GM18907 (cell line): Measurements from ENCODE around the gene CHD5.
"Not testable (repeated sequence)": the region's sequence is repeated elsewhere in the genome, so short reads cannot be mapped to it uniquely, and the experiment has no call there.

Source experiments
- ATAC-seq: cut with Tn5 transposase; IDR thresholded peaks from one replicate; pipeline ENCODE4 v1.9.1; 2021; ENCODE audit warnings: mild to moderate bottlenecking, moderate library complexity; ENCODE audit not compliant: unreplicated experiment

CHD5 gene

DNA sequence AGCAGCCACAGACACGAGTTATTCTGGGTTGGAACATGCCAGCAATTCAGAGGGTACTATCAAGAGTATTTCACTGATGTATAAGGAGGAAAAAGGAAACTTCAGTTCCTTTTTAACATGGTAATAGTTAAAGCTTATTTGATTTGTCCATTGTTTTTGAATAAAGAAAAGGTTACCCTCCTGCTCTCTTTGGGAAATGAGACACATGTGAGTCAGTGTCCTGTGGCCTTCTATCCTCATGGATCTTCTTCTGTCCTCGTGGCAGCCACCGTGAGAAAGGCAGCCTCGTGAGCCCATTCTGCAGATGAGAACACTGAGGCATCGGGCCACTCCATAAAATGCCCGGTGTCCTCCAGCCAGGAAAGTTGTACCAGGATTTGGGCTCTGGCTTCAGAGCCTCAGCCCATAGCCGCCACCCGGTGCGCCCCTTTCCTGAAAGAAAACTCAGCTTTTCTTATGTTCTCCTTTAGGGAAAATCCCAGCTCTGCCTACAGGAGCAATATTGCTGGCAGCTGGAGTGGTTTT is 109.6 kb downstream of the CHD5 start:
- ATAC-seq = no peak

DNA sequence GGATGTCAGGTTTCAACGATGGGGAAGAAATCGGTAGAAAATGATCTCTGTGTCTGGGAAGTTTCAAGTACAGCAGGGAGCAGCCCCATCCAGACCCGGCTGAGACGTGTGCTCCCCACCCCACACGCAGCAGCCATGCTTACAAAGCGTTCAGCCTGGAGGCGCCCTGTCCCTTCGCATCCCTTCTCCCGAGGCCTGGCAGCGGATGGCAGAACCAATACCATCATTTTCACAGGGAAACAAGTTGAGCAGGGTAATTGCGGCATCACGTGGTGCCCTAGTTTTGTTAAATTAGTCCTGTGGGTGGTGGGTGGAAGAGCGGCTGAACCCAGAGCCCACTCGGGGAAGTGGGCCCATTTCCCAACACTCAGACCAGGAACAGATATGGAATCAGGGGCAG is 110.5 kb downstream of the CHD5 start:
- ATAC-seq = no peak

DNA sequence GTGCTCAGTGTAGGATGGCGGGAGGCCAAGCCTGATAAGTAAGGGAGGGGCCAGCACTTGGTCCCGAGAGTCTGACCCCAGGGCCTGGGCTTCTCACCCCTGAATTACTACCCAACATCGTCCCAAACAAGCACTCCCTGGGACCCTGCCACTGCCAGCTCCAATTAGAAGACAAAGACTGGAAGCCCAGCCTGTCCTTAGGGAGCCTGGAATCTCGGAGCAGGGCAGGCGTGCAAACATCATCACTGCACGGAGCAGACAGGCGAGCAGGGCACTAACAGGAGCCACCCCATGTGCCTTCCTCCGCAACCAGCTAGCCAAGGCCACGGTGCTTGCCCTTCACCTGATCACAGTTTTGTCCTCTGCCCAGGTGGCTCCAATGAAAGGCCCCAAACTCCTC is 111.2 kb downstream of the CHD5 start:
- ATAC-seq = no peak

DNA sequence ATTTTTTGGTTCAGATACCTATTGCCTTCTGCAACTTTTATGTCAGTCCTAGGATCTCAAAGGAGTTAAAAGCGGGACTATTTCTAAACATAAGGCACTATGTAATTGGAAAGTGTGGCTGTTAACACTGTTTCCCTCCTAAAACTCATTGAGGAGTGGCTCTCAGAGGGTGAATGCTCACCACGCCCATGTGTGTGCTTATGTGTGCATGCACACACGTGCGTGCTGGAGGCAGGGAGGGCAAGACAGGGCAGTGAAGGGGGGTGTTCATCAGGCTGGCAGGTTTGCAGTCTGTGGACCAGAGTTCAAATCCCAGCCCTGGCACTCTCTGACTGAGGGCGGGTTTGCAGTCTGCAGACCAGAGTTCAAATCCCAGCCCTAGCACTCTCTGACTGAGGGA is 112.0 kb downstream of the CHD5 start:
- no peak for ATAC-seq

DNA sequence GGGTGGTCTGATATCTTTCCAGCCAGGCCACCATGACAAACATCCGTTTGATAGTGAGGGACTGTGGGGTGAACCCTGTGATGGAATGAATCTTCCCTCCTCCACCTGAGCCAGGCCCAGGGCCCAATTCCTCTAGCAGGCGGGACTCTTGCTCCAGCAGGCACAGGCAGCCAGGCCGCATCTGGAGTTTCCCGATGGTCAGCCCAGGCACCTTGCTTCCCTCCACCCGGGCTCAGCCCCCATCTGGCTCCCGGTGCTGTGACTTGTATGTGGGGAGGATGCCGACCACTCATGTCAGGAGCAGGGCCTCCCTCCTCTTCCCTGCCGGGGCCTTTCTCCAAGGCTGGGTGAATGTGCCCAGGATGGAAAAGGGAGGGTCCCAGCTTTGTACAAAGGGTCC is 113.4 kb downstream of the CHD5 start:
- no peak for ATAC-seq

DNA sequence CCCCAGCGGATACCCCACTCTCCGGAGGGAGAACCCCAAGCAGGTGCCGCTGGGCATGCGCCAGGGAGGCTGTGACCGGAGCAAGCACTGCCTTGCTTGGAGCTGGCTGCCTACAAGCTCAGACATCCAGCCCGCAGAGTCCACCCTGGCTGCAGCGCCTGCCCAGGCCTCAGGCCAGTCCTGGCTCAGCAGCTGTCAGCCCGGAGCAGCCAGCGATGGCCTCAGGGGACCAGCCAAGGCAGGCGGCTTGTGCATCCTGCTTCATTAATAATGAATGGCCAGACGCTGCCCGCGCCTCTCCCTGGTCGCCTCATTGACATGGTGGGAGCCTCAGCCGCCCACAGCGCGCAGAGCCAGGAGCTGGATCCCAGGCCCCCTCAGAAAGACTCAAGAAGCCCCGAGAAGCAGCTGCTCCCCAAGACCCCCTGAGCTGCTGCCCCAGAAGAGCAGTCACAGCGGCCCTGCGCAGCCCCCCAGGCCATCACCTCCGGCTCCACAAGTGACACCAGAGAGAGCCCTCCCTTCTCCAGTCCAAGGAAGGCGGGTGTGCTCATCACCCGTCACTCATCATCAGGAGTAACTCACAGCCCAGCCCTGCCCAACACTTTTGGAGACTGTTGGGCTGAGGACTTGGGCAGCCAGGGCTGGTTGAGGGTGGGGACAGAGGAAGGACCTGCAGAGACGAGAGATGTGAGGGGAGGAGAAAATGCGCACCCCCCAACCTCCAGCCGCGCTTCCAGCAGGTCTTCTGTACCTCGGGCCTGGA is 114.8 kb downstream of the CHD5 start:
- no peak for ATAC-seq

DNA sequence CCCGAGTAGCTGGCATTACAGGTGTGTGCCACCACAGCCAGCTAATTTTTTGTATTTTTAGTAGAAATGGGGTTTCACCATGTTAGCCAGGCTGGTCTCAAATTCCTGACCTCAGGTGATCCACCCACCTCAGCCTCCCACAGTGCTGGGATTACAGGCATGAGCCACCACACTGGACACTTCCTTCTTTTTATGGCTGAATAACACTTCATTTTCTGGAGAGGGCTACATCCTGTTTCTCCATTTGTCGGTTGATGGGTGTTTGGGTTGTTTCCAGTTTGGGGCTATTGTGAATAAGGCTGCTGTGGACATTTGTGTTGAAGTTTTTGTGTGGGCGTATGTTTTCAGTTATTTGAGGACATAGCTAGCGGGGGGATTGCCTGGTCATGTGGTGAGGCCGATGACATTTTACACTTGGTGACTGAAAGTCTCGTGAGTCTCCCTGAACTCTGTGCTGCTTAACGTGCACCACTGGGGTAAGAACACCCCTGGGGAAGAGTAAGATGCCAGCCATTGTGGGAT is 116.5 kb downstream of the CHD5 start:
- not testable (repeated sequence) for ATAC-seq

DNA sequence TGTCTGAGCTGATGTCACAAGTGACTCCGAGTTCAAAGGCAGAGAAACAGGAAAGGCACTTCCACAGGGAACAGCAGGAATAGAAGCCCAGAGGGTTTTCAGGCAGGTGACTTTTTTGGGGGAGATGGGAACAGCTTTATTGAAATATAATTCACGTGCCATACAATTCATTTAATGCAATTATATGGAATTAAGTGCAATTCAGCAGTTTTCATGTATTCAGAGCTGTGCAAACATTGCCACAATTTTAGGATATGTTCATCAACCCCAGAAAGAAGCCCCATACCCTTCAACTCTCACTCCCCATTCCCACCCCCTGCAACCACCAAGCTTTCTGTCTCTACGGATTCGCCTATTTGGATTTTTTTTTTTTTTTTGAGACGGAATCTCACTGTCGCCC is 117.5 kb downstream of the CHD5 start:
- no peak for ATAC-seq

DNA sequence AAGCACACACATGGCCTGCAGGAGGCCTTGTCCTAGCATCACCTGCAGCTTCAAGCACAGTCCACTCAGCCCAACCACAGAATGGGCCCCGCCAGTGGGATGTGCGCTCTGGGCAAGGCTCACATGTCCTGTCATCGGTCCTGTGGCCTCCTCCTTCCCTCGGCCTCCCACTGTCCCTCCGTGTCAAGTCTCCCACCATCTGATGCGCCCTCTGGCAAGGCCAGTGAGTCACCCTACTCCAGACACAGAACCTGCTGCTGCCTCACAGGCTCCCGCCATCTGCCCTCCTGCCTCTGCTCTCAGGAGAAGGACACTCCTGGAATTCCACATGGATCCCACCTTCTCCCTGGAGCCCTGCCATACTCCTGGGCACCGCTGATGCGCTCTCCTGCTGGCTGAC is 120.3 kb downstream of the CHD5 start:
- no peak for ATAC-seq

DNA sequence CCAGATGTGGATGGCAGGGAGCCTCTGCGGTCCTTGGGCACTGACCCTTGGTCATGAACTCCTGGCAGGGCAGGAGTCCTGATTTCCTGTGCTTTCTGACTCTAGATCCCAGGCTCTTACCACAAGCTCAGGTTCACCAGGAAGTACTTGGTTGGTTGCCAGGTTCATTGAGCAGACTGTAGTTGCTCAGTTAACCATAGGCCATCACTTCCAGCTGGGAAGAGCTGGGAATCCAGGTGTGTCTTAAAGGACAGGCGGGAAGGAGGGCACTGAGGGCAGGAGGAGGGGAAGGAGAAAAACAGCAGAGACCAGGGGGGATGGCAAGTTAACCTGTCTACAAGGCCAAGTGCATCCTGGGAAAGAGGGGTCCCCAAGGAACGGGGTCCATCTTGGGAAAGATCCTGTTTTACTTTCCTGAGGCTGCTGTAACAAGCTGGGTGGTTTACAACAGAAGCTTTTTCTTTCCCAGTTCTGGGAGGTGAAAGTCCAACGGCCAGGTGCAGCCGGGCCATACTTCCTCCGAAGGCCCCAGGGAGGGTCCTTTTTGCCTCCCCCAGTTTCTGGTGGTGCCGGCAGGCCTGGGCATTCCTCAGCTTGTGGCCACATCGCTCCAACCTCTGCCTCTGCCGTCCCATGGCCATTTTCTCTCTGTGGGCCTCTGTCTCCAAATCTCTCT is 122.8 kb downstream of the CHD5 start:
- no peak for ATAC-seq

DNA sequence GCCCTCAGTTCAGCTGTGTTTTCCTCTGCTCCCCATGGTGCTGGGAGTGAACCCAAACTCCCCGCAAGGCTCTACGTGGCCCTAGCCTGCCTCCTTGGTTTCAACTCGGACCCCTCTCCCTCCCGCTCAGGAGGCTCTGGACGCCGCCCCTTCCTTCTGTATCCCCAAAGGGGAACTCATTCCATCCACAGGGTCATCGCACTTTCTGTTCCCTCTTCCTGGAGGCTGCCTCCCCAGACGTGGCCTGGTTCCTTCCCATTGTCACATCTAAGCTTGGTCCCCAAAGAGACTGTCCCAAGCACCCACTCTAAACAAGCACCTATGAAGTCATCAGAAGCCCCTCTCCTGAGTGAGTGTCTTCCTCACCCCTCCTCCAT is 123.6 kb downstream of the CHD5 start:
- no peak for ATAC-seq

DNA sequence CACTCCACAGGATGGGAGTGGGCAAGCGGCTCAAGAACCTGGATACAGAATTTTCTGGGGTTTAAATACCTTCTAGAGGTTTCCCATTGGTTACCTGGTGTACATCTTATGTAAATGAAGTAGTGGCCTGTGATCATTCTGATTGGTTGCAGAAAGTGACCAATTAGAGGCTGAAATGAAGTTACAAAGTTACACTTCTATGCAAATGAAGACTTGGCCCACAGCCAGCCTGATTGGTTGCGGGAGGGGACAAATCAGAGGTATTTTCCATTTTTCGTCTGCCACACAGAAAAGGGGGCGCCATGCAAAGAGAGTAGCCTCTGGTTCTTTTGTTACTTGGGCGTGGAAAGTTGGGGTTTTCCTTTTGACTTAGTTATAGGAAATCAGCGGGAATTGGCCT is 125.5 kb downstream of the CHD5 start:
- ATAC-seq = no peak

DNA sequence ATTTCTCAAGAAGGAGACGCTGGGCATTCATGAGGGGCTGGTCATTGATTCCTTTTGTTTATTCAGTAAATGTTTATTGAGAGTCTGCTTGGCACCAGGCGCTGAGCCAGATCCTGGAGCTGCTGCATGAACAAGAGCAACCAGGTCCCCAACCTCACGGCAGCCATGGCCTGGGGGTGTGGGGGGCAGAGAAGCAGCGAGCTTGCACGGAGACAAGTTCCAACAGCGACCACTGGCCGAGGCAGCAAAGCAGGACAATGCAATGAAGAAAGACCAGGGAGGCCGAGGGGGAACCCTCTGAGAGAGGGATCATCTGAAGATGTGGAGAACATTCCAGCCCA is 126.9 kb downstream of the CHD5 start:
- ATAC-seq = no peak

DNA sequence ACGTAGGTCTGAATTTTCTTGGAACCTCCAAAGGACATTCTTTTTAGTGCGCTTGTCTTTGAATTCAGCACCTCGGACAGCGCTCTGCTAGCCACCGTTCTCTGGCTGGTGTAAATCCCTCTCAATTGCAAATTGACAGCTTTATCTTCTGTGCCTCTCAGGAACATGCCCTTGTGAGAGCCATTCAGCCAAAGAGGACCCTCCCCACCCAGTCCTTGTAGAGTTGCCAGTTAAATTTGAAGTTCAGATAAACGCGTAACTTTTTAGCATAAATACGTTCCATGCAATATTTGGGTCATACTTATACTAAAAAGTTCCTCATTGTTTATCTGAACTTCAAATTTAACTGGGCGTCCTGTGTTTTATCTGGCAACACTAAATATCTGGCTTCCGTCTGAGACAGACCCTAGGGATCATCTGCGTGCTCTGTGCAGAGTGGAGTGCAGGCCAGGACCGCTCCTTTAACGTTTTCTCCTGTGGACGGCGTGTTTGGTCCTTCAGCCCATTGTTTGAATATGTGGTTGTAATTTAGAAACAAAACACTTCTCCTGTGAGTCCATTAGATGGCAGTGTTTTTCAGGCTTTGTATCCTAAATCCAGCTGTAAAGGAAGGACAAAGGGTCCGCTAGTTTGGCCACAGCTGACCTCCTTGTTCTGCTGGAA is 127.4 kb downstream of the CHD5 start:
- no peak for ATAC-seq
